Activated T-helper 9 cell treated with anti-CD3 and anti-CD28 coated beads, Interleukin-2, amount 50 U/mL, for 16 hours (primary cell): Measurements from ENCODE around the gene KRCC1.
"Not testable (repeated sequence)": the region's sequence is repeated elsewhere in the genome, so short reads cannot be mapped to it uniquely, and the experiment has no call there.

Experiments used
- DNase-seq: peaks from one replicate; pipeline ENCODE4 v3.0.0-alpha.2; 2020; ENCODE audit warnings: low read depth

KRCC1 gene

GRCh38 chr2:88000474-88000873 lies 55.1 kb downstream of the KRCC1 start:
- DNase-seq: not testable (repeated sequence)

GRCh38 chr2:87996570-87996969 lies 59.0 kb downstream of the KRCC1 start:
- DNase-seq: no peak

- no peak for DNase-seq
These were observed 59.8 kb downstream of the KRCC1 start for GRCh38 chr2:87995756-87996155.

GRCh38 chr2:87994304-87994850 lies 61.2 kb downstream of the KRCC1 start:
- DNase-seq: not testable (repeated sequence)

- not testable (repeated sequence) for DNase-seq
These were observed 63.0 kb downstream of the KRCC1 start for GRCh38 chr2:87992569-87992968.

- DNase-seq: not testable (repeated sequence)
These were observed 68.1 kb downstream of the KRCC1 start for GRCh38 chr2:87987473-87987872.

GRCh38 chr2:87985902-87986301 lies 69.7 kb downstream of the KRCC1 start:
- not testable (repeated sequence) for DNase-seq

- DNase-seq: not testable (repeated sequence)
These were observed 74.4 kb downstream of the KRCC1 start for GRCh38 chr2:87981182-87981581.
